Measurements from ENCODE around the gene CAPN12. TPM values are rescaled to one million over a fixed set of nuclear protein-coding genes. Genes with fewer than 3 reads are reported as not detected.
A peak's percentile ranks its signal among the peaks of the same experiment; 100 is the strongest.

Gene CAPN12
- total RNA-seq, 1 experiment from 2014 or later: 58.5 TPM

GRCh38 chr19:38745316-38745715 is 1.0 kb upstream of the CAPN12 start:
- Histone ChIP-seq H3K27me3 (ENCODE audit: control insufficient read depth, insufficient read depth, low read length) (no peaks in the 10 kb centered on the region), H3K9me3 (ENCODE audit: control insufficient read depth, insufficient read depth, low read depth, low read length) (no peaks in the 10 kb centered on the region), H3K27ac (ENCODE audit: low read length) (no peak overlapping the region), H3K36me3 (ENCODE audit: control insufficient read depth, insufficient read depth, low read length) (no peaks in the 10 kb centered on the region), H3K4me1 (ENCODE audit: control insufficient read depth, insufficient read depth, low read length) (0 out of 2 replicates have a peak, but pooled peaks cover 4% of the 10 kb centered on the region), H3K4me3 (ENCODE audit: low read depth in 2 of 2, low read length in 2 of 2) (no peak overlapping the region)
- in situ Hi-C loops (cut with HindIII; ENCODE audit: low pct_unique_long_range_greater_than_20kb, low sequenced_read_pairs): no loop called here
- POLR2A ChIA-PET: interaction anchor here (0.5 to 0.6 kb wide), 2 partner anchors 17 to 87 kb away, joined by 3 to 5 read pairs; no protein-coding TSS in a partner anchor
- CTCF ChIA-PET: interaction anchor here (0.5 kb wide), 1 partner anchor 27 kb away, joined by 4 read pairs; no protein-coding TSS in a partner anchor
- ATAC-seq: peak; percentile 54
- no peak for DNase-seq (ENCODE audit: low read depth, low spot score)
- BruUV-seq (replicated peaks): no TSS peak
- TF ChIP-seq TCF7L2 (IDR thresholded peaks at IDR 0.05; ENCODE audit: low read depth, low read length) (no peak), CTCF (IDR thresholded peaks at IDR 0.05) (no peak), REST (IDR thresholded peaks at IDR 0.05; ENCODE audit: insufficient read depth in 1 of 2, low read depth in 2 of 2, low read length in 1 of 2) (0 out of 4 replicates have a peak, but pooled peaks of 1 of the 2 experiments have one; percentile 33)
- intact Hi-C loops (cut with micrococcal nuclease; ENCODE audit: unreplicated experiment): no loop called here

GRCh38 chr19:38744874-38745273 is 600 bp upstream of the CAPN12 start:
- intact Hi-C loops (cut with micrococcal nuclease; ENCODE audit: unreplicated experiment) (no loop called here), in situ Hi-C loops (cut with HindIII; ENCODE audit: low pct_unique_long_range_greater_than_20kb, low sequenced_read_pairs) (no loop called here)
- POLR2A ChIA-PET: interaction anchor here (0.5 to 0.7 kb wide), 3 partner anchors 11 to 42 kb away, joined by 3 to 9 read pairs (median 8); no protein-coding TSS in a partner anchor
- no peak for TF ChIP-seq SIN3A (IDR thresholded peaks at IDR 0.05; ENCODE audit: borderline replicate concordance, insufficient read depth, low read depth, low read length)
- TF ChIP-seq TCF7L2 (IDR thresholded peaks at IDR 0.05; ENCODE audit: low read depth, low read length): no peak
- TF ChIP-seq POLR2AphosphoS5 (IDR thresholded peaks at IDR 0.05; ENCODE audit: low read depth, low read length): no peak
- TF ChIP-seq CTCF (IDR thresholded peaks at IDR 0.05): no peak
- TF ChIP-seq REST (IDR thresholded peaks at IDR 0.05; ENCODE audit: insufficient read depth in 1 of 2, low read depth in 2 of 2, low read length in 1 of 2): no peak
- DNase-seq (ENCODE audit: low read depth, low spot score) (no peak), ATAC-seq (no peak; the same call in 1 of the 2 replicates)
- H3K4me1 ChIP-seq (ENCODE audit: control insufficient read depth, insufficient read depth, low read length): 0 out of 2 replicates have a peak, but pooled peaks cover 4% of the 10 kb centered on the region
- no peak overlapping the region for H3K4me3 ChIP-seq (ENCODE audit: low read depth in 2 of 2, low read length in 2 of 2)
- BruUV-seq (replicated peaks): no TSS peak
- no peaks in the 10 kb centered on the region for H3K27me3 ChIP-seq (ENCODE audit: control insufficient read depth, insufficient read depth, low read length)
- CTCF ChIA-PET: interaction anchor here (0.7 kb wide), 1 partner anchor 112 kb away, joined by 7 read pairs; no protein-coding TSS in a partner anchor
- H3K27ac ChIP-seq (ENCODE audit: low read length): no peak overlapping the region
- H3K36me3 ChIP-seq (ENCODE audit: control insufficient read depth, insufficient read depth, low read length): no peaks in the 10 kb centered on the region
- H3K9me3 ChIP-seq (ENCODE audit: control insufficient read depth, insufficient read depth, low read depth, low read length): no peaks in the 10 kb centered on the region
